HK-2 (cell line): ENCODE results near the gene TTBK1.
A peak's percentile ranks its signal among the peaks of the same experiment; 100 is the strongest.

Experiments used
- DNase-seq: peaks from one replicate; pipeline ENCODE4 v3.0.0-alpha.2; 2018; ENCODE audit not compliant: unreplicated experiment

Gene TTBK1

GRCh38 chr6:43271944-43272343 lies 28.7 kb downstream of the TTBK1 start:
- DNase-seq = no peak

- DNase-seq = no peak
These were observed 30.4 kb downstream of the TTBK1 start for GRCh38 chr6:43273707-43274106.

GRCh38 chr6:43274127-43274915 lies 31.0 kb downstream of the TTBK1 start:
- no peak for DNase-seq

DNA sequence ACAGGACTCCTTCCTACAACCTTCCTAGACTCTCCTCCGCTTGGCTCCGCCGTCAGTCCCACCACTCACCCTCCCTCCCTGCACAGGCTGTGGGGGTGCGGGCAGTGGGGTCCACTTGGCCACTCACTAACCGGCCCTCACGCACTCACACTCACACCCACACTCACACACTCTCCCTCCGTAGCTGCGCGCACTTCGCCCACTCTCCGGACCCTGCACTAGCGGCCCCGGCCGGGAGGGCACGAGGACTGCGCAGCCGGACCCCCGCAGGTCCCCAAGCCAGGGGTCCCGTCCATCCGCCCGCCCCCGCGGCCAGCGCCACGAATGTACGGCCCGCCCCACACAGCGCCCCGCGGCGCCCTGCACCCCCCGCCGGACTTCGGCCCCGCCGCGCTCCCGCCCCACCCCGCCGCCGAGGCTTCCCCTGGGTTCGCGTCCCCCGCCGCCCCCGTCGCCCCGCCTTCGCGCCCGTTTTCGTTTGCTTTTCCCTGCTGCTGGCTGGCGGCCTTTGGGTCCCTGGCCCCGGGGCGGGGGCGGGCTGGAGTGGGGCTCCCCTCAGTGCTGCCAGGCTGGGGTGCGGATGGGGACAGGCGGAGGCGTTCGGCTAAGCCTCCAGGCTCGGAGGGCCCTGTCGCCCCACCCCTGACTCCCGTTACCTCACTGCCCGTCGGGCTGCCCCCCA lies 31.8 kb downstream of the TTBK1 start:
- no peak for DNase-seq

DNA sequence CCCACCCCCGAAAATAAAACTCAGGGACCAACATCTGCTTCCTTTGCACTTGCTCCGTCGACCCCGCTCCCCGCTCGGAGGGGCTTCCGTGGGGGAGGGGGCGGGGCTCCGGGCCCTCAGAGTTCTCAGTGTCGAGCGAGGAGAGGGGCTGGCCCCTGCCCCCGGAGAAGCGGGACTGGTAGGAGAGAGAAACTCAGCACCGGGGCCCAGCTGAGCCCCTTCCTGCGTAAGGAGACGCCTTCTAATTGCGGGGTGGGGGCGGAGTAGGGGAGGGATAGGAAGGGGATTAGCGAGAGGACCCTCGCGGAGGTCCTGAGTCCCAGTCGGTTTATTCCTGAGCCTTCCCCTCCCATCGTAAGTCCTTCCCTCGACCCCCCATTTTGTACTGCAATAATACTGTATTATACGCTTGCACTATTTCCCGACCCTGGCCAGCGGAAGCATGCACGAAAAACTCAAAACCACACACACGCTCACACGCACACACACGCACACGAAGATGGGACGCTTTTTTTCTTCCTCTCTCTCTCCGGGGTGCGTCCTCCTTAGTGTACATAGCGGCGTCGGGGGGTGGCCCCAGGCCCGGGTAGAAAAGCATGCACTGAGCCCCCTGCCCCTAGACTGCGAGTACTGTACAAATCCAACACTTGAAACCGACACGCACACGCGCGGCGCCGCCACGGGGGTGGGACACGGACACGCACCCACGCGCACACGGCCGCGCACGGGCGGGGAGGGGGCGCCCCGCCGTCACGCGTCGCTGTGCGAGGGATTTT lies 32.7 kb downstream of the TTBK1 start:
- DNase-seq = no peak

DNA sequence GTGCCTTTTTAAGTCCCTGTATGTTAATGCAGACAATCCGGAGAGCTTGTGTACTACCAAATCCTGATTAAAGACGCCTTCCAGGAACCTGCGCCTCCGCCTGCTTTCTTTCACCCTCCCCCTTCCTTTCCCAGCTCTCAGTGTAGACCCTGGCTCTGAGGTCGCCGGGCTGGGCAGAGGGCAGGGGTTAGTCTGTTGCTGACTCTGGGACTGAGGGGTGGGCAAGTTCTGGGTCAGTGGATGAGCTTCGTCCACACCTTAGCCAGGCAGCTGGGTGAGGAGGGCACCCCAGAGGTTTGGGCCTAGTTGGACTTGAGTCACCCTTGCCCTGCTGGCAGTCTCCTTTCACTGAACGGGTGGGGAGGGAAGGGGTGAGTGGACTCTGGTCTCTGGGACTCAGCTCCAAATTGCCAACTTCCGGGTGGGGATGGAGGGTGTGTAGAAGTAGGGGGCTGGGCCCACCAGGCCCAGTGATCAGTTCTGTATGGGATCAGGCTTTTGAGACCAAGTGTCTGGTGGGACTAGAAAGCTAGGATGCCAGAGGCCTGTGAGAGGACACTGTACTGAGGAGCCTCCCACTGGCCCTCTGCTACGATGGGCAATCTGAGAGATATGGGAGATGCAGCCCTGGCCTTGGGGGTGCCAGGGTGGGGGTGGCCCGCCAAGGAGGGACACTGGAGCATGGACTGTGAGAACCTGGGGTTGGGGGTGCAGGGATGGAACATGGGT lies 33.5 kb downstream of the TTBK1 start:
- no peak for DNase-seq

DNA sequence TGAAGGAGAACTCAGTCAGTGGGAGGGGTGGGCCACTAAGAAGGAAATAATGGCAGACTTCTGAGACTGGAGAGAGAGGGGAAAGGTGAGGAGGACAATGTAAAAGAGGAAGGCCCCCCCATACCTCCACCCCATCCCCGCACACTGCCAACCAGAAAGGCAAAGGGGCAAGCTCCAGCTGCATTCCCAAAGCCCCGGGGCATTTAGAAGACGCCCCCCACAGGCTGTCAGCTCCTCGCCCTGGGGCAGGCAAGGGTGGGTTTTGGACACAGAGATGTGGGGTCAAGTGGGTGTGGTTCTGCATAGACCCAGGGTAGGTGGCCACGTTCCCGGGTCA lies 34.0 kb downstream of the TTBK1 start:
- no peak for DNase-seq

GRCh38 chr6:43277643-43278523 lies 34.6 kb downstream of the TTBK1 start:
- DNase-seq = peak; percentile 50

DNA sequence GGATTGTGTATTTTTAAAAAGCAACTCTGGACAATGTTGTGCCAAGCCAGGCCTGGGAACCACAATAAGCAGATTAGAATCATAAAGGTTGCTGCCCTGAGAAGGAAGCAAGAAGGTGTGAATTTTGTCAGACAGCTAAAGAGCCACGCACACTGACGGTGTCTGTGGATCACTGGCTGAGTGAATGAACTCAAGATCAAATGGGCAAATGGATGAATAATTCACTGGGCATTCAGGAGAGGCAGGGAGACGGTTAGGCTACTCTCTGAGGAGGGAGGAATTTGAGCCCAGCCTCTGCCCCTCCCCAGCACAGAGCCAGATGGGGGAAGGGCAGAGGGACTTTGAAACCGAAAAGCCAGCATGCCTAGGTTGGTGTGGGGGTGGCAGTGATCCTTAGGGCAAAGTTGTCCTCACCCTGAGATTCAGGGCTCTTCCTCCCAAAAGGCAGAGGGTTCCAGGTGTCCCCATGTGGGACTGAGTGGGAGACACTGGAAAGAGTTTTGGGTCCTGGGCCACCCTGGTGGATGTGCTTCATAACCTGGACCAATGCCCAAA lies 35.3 kb downstream of the TTBK1 start:
- peak; percentile 65 for DNase-seq

DNA sequence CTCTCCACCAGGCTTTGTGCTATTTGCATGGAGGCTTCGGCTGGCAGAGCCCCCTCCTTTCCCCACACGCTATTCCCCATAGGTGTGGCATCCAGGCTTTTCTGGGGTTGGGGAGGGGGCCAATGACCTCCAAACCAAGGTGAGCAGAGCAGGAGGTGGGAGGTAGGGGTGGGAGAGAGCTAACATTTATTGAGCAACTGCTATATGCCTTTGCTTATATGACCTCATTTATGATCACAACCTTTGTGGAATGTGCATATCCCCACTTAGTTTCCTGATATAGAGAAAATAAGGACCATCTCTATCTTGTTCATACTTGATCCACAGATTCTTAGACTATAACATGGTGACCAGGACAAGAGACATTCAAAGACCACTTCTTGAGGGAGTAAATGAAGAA lies 37.0 kb downstream of the TTBK1 start:
- DNase-seq = no peak

DNA sequence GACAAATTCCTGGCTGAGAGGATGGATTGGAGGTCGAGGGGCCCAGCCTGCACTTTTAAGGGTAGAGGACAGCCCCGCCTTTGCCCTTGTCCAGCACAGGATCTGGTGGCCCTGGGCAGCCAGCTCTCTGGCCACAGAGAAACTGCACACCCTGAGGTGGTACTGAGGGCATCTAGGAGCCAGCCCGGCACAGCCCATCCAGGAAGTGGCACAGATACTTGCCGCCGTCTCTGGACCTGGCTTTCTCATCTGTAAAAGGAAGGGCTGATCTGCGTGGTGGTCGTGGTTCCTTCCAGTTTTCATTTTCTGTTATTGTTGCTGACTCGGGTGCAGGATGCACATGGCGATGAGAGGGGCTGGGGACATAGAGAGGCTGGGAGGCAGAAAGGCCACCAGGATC lies 38.8 kb downstream of the TTBK1 start:
- DNase-seq = no peak

DNA sequence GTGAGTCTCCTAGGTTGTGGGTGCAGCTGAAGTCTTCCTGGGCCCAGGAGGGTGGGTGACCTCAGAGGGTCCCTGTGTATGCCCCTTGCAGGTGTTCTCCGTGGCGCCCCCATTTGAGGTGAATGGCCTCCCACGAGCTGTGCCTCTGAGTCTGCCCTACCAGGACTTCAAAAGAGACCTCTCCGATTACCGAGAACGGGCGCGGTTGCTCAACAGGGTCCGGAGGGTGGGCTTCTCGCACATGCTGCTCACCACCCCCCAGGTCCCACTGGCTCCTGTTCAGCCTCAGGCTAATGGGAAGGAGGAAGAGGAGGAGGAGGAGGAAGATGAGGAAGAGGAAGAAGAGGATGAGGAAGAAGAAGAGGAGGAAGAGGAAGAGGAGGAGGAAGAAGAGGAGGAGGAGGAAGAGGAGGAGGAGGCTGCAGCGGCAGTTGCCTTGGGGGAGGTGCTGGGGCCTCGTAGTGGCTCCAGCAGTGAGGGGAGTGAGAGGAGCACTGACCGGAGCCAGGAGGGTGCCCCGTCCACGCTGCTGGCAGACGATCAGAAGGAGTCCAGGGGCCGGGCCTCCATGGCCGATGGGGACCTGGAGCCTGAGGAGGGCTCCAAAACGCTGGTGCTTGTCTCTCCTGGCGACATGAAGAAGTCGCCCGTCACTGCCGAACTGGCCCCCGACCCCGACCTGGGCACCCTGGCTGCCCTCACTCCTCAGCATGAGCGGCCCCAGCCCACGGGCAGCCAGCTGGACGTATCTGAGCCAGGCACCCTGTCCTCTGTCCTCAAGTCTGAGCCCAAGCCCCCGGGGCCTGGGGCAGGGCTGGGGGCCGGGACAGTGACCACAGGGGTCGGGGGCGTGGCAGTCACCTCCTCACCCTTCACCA lies 39.6 kb downstream of the TTBK1 start:
- DNase-seq = no peak

DNA sequence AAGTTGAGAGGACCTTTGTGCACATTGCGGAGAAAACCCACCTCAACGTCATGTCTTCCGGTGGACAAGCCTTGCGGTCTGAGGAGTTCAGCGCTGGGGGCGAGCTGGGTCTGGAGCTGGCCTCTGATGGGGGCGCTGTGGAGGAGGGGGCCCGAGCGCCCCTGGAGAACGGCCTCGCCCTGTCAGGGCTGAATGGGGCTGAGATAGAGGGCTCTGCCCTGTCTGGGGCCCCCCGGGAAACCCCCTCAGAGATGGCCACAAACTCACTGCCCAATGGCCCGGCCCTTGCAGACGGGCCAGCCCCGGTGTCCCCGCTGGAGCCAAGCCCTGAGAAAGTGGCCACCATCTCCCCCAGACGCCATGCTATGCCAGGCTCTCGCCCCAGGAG lies 40.2 kb downstream of the TTBK1 start:
- no peak for DNase-seq

DNA sequence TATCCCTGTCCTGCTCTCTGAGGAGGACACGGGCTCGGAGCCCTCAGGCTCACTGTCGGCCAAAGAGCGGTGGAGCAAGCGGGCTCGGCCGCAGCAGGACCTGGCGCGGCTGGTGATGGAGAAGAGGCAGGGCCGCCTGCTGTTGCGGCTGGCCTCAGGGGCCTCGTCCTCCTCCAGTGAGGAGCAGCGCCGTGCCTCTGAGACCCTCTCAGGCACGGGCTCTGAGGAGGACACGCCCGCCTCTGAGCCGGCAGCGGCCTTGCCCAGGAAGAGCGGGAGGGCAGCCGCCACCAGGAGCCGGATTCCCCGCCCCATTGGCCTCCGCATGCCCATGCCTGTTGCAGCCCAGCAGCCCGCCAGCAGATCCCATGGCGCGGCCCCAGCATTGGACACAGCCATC lies 40.6 kb downstream of the TTBK1 start:
- DNase-seq = no peak

DNA sequence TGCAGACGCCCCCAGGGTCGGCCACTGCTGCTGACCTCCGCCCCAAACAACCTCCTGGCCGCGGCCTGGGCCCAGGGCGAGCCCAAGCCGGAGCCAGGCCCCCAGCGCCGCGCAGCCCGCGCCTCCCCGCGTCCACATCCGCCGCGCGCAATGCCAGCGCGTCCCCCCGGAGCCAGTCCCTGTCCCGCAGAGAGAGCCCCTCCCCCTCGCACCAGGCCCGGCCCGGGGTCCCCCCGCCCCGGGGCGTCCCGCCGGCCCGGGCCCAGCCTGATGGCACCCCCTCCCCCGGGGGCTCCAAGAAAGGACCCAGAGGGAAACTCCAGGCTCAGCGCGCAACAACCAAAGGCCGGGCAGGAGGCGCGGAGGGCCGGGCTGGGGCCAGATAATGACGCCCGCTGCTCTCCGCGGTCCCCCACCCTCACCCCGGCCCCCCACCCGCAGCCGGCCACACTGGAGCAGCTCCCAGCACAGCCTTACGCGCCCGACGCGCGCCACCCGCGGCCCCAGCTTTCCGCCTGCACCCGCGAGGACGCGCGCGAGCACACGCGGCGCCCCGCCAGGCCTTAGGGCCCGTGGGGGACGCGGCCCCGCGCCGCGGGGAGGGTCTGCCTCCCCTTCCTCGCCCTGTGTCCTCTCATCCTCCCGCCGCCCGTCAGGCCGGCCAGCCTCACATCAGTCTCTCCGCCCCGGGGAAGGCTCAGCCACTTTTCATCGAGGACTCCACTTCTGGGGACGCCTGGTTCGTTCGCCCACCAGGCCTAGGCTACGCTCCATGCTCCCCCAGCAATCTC lies 41.9 kb downstream of the TTBK1 start:
- no peak for DNase-seq

DNA sequence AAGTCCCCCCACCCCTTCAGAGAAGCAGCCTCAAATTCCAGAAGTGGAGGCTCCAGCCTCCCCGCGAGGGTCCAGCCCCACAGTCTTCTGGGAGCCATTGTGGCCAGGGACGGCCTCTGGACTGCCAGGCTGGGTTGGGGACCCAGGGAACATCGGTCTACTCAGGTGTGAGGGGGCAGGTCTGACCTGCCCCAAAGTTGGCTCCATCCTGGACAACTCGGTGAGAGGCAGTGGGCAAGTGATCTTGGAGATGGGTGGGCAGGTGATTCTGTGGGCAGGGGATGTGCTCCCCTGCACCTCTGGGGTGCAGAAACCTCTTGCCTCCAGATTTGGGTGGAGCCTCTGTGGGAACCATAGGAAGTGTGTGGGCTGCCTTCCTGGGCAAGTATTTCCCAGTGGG lies 42.6 kb downstream of the TTBK1 start:
- DNase-seq = no peak

DNA sequence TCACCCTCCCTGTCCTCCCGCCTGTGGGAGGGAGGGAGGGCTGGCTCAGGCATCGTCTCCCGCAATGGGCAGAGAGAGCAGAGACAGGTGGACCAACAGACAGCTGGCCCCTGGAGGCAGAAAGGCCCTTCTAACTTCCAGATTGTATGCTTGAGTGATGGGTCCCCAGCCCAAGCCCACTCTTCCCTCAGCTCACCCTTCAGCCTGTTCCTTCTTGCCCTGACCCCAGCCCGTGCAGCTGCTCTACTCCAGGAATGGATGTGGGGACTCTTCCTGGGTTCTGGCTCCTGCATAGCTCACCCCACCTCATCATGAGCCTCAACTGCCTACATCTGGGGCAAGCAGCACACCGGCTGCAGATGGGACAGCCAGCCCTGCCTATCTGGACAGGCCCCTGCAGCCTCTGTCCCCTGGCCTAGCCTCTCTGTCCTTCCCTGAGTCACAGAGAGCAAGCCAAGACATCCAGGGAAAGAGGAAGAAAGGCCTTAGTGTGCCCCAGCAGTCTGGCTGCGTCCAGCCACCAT lies 43.2 kb downstream of the TTBK1 start:
- no peak for DNase-seq

DNA sequence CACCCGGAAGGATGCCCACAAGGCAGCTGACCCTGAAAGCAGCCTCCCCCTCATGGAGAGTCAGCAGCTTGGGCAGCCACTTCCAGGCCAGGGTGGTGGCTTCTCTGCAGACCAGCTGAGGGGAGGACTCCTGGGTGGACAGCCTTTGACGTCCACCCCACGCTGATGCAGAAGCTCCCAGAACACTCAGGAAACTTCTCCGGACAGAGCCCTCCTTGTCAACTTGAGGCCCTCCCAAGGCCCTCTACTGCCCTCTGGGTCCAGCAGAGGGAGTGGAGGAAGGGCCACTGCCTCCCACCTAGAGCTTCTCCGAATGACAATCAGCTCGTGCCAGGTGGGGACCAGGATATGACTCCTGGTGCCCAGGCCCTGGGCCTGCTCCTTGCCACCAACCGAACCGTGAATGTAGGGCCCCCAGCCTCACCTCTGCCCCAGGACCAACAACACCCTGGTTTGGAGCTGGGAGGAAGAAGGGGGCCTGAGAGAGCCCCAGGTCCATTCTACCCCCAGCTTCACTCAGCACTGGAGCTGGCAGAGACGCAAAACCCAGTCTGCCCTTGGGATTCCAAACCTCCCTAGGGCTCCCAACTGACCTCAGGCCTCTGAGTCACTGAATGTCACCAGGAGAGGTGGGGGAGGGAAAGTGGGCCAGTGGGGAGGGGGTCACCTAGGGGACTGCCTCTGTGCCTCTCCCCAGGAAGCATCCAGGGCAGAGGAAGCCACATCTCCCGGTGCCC lies 43.9 kb downstream of the TTBK1 start:
- no peak for DNase-seq
